Activated naive CD8-positive, alpha-beta T cell treated with anti-CD3 and anti-CD28 coated beads, Interleukin-2, amount 50 U/mL, for 16 hours (primary cell): ENCODE results near the gene SCUBE1.

ENCODE experiments used
- DNase-seq: peaks from one replicate; pipeline ENCODE4 v3.0.0-alpha.2; 2020; ENCODE audit warnings: low read depth, low spot score

Gene SCUBE1

DNA sequence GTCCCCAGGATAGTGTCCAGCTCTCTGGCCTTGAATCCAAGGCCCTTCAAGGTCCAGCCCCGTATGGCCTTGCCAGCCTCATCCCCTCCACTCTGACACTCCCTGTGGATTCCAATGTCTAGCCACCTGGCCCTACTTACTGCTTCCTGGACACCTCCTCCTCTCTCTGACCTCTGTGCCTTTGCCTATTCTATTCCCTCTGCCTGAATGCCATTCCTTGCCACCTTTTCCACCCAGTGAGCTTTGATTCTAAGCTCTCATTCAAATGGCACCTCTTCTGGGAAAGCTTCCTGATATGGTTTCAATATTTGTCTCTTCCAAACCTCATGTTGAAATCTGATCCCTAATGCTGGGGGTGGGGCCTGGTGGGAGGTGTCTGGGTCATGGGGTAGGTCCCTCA lies 124.4 kb downstream of the SCUBE1 start:
- no peak for DNase-seq

DNA sequence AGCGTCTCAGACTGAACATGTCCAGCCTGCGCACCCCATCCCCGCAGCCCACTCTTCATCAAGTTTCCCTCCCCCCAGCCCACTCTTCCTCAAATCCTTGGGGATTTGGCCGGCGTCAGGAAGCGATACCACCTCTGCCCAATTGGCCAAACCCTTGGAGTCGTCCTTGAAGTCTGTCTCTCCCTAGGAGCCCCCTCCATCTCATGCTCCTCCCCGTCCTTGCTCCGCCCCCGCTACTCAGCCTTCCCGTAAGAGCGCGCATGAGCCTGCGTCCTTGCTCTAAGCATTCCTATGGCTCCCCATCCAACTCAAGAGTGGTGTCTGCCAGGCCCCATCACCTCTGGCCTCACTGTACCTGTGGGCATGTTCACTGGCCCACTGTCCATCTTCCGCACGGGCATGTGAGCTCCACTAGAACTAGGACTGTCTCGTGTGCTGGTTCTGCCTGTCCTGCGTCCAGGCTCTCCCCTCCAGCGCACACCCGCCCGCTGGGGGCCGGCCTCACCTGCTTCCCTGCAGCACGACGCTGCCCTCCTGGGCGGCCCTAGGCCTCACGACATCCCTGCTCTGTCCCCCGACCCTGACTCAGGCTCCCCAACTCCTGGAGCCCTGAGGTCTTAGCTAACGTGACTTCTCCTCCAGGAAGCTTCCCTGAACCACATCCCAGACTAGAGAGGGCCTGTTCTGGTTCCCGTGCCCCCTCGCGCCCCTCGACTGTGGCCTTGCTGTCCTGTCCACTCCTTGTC lies 125.7 kb downstream of the SCUBE1 start:
- no peak for DNase-seq

DNA sequence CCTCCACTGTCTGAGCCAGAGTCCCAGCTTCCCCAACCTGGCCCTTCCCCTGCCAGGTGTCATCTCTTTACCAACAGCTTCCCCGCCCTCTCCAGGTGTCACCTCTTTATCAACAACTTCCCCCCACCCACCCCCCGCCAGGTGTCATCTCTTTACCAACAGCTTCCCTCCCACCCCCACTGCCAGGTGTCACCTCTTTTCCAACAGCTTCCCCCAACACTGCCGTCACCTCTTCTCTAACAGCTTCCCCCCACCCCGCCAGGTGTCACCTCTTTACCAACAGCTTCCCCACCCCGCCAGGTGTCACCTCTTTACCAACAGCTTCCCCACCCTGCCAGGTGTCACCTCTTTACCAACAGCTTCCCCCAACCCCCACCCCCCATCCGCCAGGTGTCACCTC lies 126.4 kb downstream of the SCUBE1 start:
- DNase-seq, result no peak

DNA sequence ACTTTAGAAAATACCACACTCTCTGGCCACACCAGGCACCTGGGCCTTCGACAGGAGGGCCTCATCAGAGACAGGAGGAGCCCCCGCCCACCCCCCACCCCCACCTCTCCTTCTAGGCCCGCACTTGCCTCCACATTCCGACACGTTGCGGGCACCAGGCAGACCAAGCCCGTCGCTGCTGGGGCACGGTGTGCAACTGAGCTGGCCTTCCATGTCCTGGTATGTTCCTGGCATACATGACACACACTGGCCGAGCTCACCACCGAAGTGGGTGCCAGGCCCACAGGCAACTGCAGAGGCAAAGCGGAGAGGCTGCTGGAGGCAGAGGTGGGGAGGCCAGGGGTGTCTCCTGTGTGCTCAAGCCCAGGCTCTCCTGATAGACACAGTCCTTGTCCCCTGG lies 129.2 kb downstream of the SCUBE1 start:
- no peak for DNase-seq

DNA sequence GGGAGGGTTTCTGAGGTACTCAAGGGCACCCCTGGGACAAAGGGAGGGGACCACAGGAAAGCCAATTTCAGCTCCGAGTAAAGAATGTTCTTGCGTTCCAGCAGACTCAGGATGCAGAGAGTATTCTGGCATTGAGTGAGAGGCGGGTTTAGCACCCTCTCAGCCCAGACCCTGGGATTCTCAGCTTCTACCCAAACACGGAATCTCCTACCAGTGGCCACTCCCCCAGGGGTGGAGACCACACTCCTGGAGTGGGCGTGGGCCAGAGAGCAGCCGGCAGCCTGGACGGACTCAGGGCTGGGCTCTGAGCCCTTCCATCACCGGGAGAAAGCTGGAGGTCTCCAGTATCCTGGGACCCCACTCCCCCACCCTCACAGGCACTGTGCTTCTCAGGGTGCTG lies 130.1 kb downstream of the SCUBE1 start:
- DNase-seq, result no peak

DNA sequence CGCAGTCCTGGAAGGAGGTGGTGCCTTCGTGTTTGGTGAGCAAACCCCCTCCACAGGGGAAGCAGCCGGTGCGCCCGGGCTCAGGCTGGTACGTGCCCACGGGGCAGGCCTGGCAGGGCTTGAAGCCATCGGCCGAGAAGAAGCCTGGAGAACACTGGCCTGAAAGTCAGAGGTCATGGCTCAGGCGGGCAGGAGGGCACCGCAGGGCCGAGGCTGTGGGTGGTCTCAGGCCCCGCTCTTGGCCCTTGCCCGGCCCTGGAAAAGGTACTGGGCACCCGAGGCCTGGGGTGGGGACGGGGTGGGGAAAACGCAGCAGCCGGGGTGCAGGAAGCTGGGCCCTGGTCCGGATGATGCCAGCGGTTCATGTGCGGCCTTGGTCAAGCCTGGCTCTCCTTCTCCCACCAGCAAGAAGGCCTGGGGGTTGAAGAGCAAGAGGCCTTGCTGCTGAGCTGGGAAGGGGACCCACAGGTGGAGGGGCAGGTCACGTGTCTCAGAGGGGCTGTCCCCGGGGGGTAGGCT lies 130.7 kb downstream of the SCUBE1 start:
- DNase-seq, result no peak

DNA sequence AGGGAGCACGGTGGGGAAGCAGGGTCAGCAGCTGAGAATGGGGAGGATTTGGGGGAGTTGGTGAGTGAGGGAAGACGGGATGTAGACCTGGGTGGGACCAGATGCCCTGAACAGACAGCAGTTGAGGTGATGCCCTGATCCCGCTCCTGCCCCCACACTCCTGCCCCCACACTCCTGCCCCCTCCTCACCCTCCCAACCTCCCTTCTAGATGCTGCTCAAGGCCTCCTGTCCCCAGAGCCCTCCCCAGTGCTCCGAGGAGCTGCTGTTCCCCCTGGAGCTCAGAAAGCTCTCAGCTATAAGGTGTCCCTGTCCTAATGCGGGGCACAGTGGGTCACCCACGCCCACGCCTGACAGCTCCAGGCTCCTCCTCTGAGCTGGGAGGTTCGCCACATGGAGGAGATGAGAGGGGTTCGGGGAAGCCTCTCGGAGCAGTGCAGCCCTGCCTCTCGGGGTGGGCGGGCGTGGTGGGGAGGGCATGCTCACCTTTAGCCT lies 131.2 kb downstream of the SCUBE1 start:
- no peak for DNase-seq

DNA sequence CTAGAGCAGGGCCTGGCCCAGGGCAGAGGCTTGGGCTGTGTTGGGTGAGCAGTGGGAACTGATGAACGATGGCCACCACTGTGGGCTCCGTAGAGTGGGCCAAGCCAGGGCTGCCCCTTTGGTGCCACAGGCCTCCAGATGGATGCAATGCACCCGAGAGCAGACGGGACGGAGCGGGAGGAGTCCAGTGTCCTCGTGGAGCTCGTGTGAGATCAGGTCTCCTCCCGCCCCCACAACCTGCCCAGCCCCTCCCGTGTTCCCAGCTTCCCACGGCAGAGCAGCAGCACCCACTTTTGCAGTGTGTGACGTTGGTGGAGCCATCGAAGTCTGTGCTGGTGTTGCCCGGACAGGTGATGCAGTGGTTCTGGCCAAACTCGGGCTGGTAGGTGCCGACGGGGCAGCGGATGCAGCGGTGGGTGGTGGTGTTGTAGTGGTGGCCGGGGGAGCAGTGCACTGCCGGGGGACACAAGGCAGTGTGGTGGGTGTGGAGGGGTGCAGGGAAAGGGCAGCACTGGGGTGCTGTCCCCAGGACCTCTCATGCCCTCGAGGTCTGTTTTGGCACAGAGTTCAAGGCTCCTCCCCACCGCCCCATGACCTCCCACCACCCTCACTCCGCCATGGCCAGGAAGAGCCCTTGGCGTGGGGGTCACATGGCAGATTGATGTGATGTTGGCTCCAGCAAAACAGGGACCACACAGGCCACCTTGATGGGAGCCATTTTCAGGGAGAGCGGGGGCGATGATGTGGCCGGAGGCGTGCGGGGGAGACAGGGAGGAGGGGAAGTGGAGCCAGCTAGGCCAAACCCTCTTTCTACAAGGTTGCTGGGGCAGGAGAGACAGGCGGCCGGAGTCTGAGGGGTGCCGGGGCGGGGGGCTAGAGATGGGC lies 132.3 kb downstream of the SCUBE1 start:
- DNase-seq, result no peak

DNA sequence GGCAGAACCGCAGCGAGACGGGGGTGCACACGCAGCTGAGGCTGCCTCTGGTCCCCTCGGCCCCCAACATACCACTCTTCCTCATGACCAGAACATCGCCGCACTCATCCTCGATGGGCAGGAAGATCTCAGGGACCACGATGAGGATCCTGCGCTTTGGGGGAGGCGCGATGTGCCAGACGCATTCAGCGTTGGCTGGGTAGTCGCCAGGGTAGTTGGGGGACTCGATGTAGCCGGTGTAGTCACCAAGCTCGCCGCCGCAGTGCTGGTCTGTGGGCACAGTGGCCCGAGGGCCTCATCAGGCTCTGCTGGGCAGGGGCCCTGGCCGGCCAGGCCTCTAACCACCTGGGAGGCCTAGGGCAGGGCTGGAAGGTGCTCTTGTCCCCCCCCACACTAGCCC lies 133.2 kb downstream of the SCUBE1 start:
- no peak for DNase-seq

DNA sequence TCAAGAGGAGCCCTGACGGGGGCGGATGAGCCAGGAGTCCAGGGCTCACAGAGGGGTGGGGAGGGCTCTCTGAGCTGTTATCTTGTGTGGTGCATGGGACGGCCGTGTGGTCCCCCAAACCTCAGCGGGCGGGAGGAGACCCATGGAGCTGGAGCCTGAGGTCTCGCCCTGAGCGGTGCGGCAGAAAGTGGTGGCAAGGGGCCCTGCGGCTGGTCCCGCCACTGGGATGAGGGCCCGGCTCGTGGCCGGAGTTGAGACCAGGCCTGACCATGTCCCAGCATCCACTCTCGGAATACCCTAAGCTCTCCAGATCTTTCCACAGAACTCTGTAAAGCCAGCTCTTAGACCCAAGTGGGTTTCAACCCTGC lies 133.7 kb downstream of the SCUBE1 start:
- no peak for DNase-seq

DNA sequence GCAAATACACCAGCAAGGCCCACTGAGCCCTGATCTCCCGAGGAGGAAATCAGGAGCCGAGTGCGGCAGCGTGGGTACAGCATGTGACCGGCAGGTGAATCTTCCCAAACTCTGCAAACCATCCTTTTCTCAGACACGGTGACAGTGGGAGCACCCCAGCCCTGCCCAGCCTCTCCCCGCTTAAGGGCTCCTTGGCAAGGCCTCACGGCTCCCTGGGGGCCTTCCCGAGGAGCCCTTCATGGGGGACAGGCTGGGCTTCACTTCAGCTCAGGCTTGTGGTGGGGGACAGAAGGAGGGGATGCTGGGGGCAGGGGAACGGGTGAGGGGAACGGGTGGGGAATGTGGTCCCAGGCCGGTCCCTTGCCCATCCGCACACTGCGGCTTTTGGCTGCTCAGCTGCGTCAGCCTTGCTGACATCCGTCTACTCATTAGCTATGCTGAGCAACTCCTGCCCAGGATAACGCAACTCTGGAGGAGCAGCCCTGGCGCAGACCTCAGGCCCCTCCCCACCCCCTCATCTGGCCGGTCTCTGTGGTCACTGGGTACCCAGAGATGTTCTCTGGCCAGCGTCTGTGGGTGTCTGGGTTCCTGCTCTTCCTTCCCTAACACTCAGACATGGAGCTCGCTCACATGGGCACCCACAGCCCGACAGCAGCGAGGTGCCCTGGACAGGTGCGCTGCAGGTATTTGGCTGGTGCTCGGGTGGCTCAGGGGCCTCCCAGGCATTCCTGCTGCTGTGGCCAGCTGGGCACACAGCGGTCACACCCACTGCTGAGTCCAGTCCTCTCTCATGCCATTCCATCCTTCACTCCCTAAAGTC lies 134.3 kb downstream of the SCUBE1 start:
- no peak for DNase-seq

DNA sequence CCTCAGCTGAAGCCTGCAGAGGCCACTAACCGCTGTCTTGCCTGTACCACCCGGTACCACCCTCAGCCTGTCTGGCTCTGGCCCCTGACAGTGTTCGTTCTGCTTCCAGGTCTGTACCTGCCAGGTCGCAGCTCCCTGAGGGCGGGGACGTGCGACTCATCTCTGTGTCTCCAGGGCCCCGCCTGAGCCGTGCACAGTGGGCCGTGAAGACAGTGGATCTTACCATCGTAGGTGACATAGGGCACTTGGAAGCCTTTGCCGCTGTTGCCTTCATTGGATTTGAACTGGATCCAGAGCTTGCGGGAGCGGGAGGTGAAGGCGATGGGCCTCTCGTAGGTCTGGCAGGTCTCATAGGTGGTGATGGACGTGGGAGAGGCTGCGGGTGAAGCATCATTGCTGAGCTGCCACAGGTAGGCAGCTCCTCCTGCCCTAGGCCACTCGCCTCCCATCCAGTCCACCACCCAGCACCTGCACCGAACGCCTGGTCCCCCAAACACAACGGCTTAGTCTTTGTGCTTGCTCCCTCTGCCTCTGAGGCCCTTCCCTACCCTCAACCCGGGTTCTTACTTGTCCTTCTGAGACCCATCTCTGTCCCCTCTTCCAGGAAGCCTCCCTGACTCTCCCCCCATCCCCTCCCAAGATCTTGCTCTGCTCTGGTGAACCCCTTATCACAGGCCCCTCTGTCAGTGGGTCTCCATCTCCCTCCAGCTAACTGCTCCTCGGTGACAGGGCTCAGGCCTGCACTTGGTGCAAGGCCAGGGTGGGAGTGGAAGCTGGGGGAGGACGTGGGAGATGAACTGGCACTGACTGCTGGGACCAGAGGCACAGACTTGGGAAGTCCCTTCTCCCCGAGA lies 135.1 kb downstream of the SCUBE1 start:
- no peak for DNase-seq

DNA sequence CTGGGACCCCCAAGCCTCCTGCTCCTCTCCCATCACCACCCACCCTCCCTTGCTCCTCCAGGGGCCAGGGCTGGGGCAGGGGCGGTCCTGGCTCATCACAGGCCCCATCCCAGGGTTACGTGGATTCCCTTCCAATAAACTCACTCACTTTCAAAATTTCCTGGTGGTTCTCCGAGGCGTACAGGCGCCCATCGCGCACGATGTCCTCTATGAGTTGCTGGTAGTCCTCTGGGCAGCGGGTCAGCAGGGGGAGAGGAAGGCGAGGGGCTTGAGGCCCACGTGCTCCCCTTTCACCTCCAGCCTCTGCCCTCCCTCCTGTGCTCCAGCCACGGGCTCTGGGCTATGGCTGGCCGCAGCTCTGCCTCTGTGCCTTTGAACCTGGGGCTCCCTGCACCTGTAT lies 135.8 kb downstream of the SCUBE1 start:
- no peak for DNase-seq

DNA sequence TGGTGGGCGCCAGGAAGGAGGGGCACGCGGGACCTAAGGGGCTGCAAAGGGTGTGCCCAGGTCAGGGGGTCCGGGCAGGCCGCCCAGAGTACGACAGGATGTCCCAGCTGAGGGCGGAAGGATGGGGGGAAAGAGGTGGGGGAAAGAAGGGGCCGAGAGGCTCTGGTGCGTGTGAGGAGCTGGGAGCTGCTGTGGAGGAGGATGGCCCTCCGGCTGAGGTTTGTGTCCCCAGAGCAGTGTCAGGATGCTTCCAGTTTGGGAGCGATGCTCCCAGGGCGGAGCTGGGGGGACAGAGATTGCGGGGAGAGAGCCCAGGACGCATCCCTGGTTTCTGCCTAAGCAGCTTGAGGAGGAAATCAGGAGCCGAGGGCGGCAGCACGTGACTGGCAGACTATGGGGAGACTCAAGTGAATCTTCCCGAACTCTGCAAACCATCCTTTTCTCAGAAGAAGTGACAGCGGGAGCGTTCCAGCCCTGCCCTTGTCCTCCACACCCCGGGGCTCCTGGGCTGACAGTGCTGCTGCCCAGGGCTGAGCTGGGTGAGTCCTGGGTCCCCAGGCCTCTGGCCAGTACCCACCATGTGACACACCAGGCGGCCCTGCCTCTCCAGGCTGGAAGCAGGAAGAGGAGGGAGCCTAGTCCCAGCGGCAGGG lies 136.5 kb downstream of the SCUBE1 start:
- DNase-seq, result no peak

DNA sequence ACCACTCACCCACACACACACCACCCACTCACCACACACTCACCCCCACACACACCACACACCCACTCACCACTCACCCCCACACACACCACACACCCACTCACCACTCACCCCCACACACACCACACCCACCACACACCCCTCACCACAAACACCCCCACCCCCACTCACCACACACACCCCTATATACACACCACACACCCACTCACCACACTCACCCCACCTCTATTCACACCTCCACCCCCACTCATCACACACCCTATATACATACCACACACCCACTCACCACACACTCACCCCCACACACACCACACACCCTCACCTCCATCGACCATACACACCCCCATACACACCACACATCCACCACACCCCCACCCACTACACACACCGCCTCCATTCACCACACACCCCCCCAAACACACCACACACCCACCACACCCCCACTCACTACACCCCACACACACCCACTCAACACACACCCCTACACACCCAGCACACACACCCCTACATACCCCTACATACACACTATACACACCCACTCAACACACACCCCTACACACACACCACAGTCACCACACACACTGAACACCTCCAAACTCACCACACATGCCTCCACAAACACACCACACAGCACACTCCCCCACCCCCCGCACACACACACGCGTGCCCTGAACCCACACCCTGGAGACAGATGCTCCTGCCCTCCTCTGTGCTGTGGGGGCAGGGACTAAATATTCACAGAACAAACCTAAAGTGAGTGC lies 137.2 kb downstream of the SCUBE1 start:
- DNase-seq, result no peak

DNA sequence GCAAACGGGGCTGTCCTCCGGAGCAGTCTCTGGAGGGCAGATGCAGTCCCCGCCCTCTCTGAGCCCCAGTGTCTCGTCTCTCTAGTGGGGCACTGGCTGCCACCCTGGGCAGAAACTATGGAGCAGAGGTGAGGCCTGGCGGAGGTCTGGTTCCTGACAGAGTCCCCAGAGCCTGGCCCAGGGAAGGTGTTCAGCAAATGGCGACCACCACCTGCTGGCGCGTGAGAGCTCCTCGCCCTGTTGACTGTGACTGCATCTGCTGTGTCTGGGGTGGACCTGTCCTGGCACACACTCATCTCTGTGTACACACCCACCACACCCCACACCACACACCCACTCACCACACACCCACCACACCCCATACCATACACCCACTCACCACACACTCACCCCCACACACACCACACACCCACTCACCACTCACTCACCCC lies 137.9 kb downstream of the SCUBE1 start:
- no peak for DNase-seq

DNA sequence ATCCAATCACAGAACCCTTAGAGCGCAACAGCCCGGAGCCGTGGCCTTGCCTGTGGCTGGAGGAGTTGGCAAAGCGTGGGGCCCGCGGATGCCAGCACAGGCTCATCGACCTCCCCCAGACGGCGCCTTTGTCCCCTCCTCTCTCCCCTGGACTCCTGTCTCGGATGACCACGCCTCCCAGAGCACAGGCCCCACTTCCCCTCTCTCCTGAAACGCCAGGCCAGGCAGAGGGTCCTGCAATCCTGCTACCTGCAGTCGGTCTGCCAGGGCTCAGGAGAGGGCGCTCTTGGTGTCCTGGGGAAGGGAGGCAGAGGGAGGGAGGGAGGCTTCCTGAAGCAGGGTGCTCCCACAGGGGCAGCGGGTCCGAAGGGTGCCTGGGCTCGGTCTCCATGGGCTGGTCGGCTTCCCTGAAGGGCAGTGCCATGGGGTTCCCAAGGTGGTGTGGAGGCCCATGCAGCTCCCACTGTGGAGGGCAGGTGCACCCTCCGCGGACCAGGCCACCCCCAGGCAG lies 139.6 kb downstream of the SCUBE1 start:
- DNase-seq, result no peak

DNA sequence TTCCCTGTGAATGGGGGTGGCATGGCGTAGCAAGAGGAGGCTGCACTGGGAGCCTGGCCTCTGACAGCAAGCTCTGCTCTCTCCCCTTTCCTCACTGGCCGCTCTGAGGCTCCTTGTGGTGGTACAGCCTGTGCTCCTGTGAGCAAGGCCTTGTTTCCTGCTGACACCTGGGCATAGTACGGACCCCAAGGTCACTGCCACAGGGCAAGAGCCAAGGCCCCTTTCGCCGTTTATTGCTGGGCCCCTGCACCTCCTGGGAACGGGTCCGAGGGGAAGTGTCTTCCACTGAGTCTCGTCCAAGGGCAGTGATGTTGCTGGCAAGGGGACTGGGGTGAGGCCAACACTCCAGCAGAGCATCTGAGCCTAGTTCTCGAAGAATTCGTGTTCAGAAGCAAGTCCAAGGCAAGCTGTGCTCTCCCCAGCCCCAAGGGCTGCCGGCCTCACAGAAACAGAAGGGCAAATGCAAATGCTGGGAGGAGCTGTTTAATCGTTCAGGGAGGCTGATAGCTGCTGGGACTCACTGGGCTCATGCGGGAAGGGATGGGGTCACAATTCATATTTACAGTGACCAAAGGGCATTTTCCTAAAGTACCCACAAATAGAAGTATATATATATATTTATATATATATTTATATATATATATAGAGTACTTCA lies 140.3 kb downstream of the SCUBE1 start:
- DNase-seq, result no peak

DNA sequence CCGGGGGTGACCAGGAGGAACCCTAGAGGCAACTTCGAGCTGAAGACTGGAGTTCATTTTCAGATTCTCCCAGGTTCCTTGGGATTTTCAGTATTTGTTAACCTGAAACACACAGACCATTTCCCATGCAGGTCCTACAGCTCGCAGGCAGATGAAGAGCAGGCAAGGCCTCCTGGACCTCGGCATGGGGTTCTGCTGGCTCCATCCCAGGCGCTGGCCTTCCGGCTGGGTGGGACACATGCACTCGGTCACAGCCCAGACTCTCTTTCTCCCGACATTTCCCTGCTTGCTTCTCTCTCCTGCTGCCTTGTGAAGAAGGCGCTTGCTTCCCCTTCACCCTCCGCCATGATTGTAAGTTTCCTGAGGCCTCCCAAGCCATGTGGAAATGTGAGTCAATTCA lies 140.8 kb downstream of the SCUBE1 start:
- no peak for DNase-seq
